ENCODE data around the gene NUP93. TPM values are rescaled to one million over a fixed set of nuclear protein-coding genes. Genes with fewer than 3 reads are reported as not detected.

Gene NUP93
- total RNA-seq, 1 donor from 2014 or later: 111 TPM

GRCh38 chr16:56852968-56853367, 123.0 kb downstream of the NUP93 start:
- Mint-ChIP-seq H3K27me3 (no peaks in the 10 kb centered on the region), H3K27ac (no peak overlapping the region), H3K4me1 (peaks cover 9% of the 10 kb centered on the region), H3K36me3 (ENCODE audit: low read depth) (no peaks in the 10 kb centered on the region), H3K9me3 (no peaks in the 10 kb centered on the region), H3K4me3 (no peak overlapping the region)
- ATAC-seq (ENCODE audit: low read depth) (no peak), DNase-seq (no peak)
- intact Hi-C loops (cut with micrococcal nuclease): no loop called here
- ChIA-PET CTCF (no interaction called here), POLR2A (interaction anchor here (0.7 kb wide), 2 partner anchors 58 to 84 kb away, joined by 3 to 4 read pairs; no protein-coding TSS in a partner anchor)
- TF ChIP-seq CTCF (IDR thresholded peaks at IDR 0.05): no peak

GRCh38 chr16:56855201-56855600, 125.3 kb downstream of the NUP93 start:
- CTCF ChIA-PET: no interaction called here
- no peak for TF ChIP-seq CTCF (IDR thresholded peaks at IDR 0.05)
- Mint-ChIP-seq H3K4me3 (no peak overlapping the region), H3K9me3 (no peaks in the 10 kb centered on the region), H3K4me1 (peaks cover 9% of the 10 kb centered on the region), H3K27me3 (no peaks in the 10 kb centered on the region), H3K27ac (no peak overlapping the region), H3K36me3 (ENCODE audit: low read depth) (no peaks in the 10 kb centered on the region)
- intact Hi-C loops (cut with micrococcal nuclease): no loop called here
- POLR2A ChIA-PET: interaction anchor here (0.6 to 1.8 kb wide), 2 partner anchors 62 to 83 kb away, joined by 3 to 4 read pairs; no protein-coding TSS in a partner anchor
- DNase-seq: no peak
- no peak for ATAC-seq (ENCODE audit: low read depth)

- Mint-ChIP-seq H3K27me3 (no peaks in the 10 kb centered on the region), H3K4me1 (peaks cover 16% of the 10 kb centered on the region), H3K4me3 (no peak overlapping the region), H3K36me3 (ENCODE audit: low read depth) (no peaks in the 10 kb centered on the region), H3K27ac (no peak overlapping the region), H3K9me3 (no peaks in the 10 kb centered on the region)
- ChIA-PET POLR2A (interaction anchor here (1.8 kb wide), 1 partner anchor 83 kb away, joined by 4 read pairs; no protein-coding TSS in a partner anchor), CTCF (interaction anchor here (1.0 kb wide), 1 partner anchor 95 kb away, joined by 3 read pairs; no protein-coding TSS in a partner anchor)
- TF ChIP-seq CTCF (IDR thresholded peaks at IDR 0.05): no peak
- ATAC-seq (ENCODE audit: low read depth) (no peak), DNase-seq (no peak)
- intact Hi-C loops (cut with micrococcal nuclease): no loop called here
These were observed 126.0 kb downstream of the NUP93 start for GRCh38 chr16:56855946-56856345.

- ChIA-PET POLR2A (interaction anchor here (0.7 to 1.8 kb wide), 2 partner anchors 62 to 82 kb away, joined by 3 to 4 read pairs; no protein-coding TSS in a partner anchor), CTCF (no interaction called here)
- intact Hi-C loops (cut with micrococcal nuclease): no loop called here
- Mint-ChIP-seq H3K4me1 (peaks cover 22% of the 10 kb centered on the region), H3K4me3 (no peak overlapping the region), H3K27me3 (no peaks in the 10 kb centered on the region), H3K36me3 (ENCODE audit: low read depth) (no peaks in the 10 kb centered on the region), H3K9me3 (no peaks in the 10 kb centered on the region), H3K27ac (no peak overlapping the region)
- no peak for DNase-seq
- no peak for ATAC-seq (ENCODE audit: low read depth)
- no peak for TF ChIP-seq CTCF (IDR thresholded peaks at IDR 0.05)
These were observed 127.0 kb downstream of the NUP93 start for GRCh38 chr16:56856876-56857447.

GRCh38 chr16:56858374-56858773, 128.4 kb downstream of the NUP93 start:
- no peak for ATAC-seq (ENCODE audit: low read depth)
- H3K4me3 Mint-ChIP-seq: no peak overlapping the region

More at GRCh38 chr16:56858374-56858773, 128.4 kb downstream of the NUP93 start:
- no peak for TF ChIP-seq CTCF (IDR thresholded peaks at IDR 0.05)
- Mint-ChIP-seq H3K4me1 (peaks cover 35% of the 10 kb centered on the region), H3K9me3 (no peaks in the 10 kb centered on the region), H3K27ac (peak overlapping the region; percentile 16), H3K27me3 (no peaks in the 10 kb centered on the region), H3K36me3 (ENCODE audit: low read depth) (no peaks in the 10 kb centered on the region)
- DNase-seq: no peak
- intact Hi-C loops (cut with micrococcal nuclease): no loop called here
- CTCF ChIA-PET: no interaction called here
- POLR2A ChIA-PET: interaction anchor here (1.0 to 15.6 kb wide), 2 partner anchors 11 to 80 kb away, joined by 3 to 444 read pairs; partner anchors contain the start of gene HERPUD1
